Lower leg skin (tissue), 3 donors: ENCODE data around the gene SMG6.

Experiments
- CTCF ChIP-seq, 3 donors: fragments of 450-650 bp; IDR thresholded peaks; one replicate each; pipeline ENCODE4 v1.5.1; 2016; ENCODE audit warnings: antibody characterized with exemption in 3 of 3, mild to moderate bottlenecking in 3 of 3, moderate library complexity in 2 of 3
- POLR2A ChIP-seq, 2 donors: fragments of 450-650 bp; IDR thresholded peaks; one replicate each; pipeline ENCODE4 v1.6.1; 2016 to 2017; ENCODE audit warnings: antibody characterized with exemption in 2 of 2, mild to moderate bottlenecking in 1 of 2, moderate library complexity in 1 of 2

DNA sequence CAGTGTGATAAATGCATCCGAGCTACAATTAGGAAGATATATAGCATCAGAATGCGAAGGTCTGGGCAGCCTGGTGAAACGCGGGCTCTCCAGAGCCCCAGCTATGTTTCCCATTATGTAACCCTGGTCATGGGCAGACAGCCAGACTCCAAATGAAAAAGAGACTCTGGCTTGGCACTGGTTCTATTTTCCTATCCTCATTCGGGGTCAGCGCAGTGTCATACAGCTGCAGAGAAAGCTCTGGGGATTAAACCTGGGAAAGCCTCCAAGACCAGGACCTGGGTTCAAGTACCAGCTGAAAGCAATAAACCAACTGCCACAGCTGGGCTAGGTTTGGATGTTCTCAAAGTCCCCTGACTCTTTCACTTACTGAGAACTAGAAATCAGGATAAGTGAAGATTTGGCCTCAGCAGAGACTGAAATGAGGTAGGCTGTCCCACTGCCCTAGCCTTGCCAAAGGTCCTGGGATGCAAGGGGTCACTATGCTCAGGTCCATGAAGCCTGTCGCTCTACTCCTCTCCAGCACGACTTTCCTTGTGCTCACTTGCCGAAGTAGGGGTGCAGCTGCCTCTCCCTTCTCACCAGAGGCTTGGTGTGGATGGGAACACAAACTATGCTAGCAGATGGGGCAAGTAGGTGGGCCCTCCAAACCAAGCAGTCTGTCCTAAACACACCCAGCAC, 123.8 kb downstream of the SMG6 start:
- no peak for TF ChIP-seq CTCF (IDR thresholded peaks at IDR 0.05)
- TF ChIP-seq POLR2A (IDR thresholded peaks at IDR 0.05) = no peak
